ENCODE results near the gene HIKESHI.

DNA sequence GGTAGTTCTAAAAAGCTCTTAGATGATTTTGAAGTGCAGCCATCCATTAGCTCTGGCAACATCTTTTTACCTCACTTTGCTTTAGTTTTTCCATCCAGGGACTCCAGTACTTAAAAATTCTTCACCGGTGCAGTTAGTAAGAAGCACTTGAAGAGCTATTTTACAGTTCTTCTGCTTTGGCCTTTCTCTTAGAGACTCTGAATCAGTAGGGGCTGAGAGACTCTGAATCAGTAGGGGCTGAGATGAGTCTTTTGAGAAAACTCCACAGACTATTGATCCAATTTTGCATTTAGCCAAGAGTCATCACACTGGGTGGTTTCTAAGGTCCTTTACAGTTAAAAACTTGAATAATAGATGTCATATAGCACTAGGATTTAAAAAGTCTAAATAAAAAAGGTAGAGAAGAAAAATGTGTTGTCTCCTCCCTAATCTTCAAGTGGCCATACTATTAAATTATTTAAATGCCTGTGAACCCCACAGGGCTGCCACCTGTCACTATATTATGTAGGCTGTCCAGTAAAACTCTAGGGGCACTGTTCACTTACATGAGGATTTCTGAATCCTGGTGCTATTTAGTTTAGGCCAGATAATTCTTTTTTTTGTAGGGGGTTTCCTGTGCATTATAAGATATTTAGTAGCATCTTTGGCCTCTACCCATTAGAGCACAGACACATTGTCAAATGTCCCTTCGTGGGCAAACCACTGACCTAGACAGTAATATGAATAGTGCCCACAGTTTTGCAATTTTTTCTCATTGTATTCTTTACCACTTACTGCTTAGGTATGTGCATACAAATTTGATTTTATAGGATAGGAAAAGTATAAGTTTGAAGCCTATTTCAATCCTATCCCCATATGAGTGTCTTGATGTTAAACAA, 26.3 kb upstream of the HIKESHI start:
- TF ChIP-seq, protein P1, sequence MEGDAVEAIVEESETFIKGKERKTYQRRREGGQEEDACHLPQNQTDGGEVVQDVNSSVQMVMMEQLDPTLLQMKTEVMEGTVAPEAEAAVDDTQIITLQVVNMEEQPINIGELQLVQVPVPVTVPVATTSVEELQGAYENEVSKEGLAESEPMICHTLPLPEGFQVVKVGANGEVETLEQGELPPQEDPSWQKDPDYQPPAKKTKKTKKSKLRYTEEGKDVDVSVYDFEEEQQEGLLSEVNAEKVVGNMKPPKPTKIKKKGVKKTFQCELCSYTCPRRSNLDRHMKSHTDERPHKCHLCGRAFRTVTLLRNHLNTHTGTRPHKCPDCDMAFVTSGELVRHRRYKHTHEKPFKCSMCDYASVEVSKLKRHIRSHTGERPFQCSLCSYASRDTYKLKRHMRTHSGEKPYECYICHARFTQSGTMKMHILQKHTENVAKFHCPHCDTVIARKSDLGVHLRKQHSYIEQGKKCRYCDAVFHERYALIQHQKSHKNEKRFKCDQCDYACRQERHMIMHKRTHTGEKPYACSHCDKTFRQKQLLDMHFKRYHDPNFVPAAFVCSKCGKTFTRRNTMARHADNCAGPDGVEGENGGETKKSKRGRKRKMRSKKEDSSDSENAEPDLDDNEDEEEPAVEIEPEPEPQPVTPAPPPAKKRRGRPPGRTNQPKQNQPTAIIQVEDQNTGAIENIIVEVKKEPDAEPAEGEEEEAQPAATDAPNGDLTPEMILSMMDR (IDR thresholded peaks at IDR 0.05; ENCODE audit: borderline replicate concordance, extremely low read depth, low read length, poor library complexity, severe bottlenecking) = no peak
- no peak for TF ChIP-seq EZH2 (IDR thresholded peaks at IDR 0.05; ENCODE audit: borderline replicate concordance, low read depth, low read length, severe bottlenecking)

Data from DND-41 (cell line).